ENCODE results near the gene PSMB5. TPM values are rescaled to one million over a fixed set of nuclear protein-coding genes. Genes with fewer than 3 reads are reported as not detected.
A peak's percentile ranks its signal among the peaks of the same experiment; 100 is the strongest.

Gene PSMB5
- total RNA-seq, 1 experiment from 2014 or later = 523 TPM

- no peak for DNase-seq (ENCODE audit: low read depth)
These were observed 9.1 kb upstream of the PSMB5 start for GRCh38 chr14:23043754-23044153.

DNA sequence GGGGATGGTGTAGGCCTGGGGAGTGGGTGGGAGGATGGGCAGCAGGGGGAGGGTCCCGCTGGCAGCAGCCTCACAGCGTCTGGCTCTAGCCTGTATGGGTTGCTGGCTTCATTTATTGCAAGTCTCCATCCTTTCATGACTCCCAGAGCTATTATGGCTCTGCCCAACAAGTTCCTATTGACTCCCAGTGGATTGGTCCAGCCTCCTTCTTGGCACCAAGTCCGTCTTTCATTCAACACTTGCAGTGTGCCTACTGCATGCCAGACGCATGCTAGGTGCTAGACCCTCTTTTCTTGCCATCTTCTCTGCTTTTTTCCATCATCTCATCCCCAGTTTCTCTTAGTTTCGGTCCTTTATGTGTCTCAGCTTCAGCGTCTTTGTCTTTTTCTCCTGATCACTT, 8.4 kb upstream of the PSMB5 start:
- no peak for DNase-seq (ENCODE audit: low read depth)

DNA sequence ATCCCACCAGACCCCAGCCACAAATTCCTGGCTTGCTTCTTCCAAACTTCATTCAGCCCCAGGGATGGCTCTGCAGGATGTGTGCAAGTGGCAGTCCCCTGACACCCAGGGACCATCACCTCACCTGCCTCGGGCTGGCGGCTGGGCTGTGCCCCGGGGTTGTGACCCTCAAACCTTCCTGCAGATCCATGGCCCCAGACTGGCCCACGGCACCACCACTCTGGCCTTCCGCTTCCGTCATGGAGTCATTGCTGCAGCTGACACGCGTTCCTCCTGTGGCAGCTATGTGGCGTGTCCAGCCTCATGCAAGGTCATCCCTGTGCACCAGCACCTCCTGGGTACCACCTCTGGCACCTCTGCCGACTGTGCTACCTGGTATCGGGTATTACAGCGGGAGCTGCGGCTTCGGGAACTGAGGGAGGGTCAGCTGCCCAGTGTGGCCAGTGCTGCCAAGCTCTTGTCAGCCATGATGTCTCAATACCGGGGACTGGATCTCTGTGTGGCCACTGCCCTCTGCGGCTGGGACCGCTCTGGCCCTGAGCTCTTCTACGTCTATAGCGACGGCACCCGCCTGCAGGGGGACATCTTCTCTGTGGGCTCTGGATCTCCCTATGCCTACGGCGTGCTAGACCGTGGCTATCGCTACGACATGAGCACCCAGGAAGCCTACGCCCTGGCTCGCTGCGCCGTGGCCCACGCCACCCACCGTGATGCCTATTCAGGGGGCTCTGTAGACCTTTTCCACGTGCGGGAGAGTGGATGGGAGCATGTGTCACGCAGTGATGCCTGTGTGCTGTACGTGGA, 7.7 kb upstream of the PSMB5 start, which contains the start of gene PSMB11:
PSMB11 (plus strand) TSS at position 51 of the 804 bp plus-strand sequence; CDS start at position 65, 14 bp downstream.
- DNase-seq (ENCODE audit: low read depth) = no peak

- peak; percentile 34 for DNase-seq (ENCODE audit: low read depth)
These were observed 7.0 kb upstream of the PSMB5 start for GRCh38 chr14:23041729-23042128.

- no peak for DNase-seq (ENCODE audit: low read depth)
These were observed 5.4 kb upstream of the PSMB5 start for GRCh38 chr14:23040100-23040499.

DNA sequence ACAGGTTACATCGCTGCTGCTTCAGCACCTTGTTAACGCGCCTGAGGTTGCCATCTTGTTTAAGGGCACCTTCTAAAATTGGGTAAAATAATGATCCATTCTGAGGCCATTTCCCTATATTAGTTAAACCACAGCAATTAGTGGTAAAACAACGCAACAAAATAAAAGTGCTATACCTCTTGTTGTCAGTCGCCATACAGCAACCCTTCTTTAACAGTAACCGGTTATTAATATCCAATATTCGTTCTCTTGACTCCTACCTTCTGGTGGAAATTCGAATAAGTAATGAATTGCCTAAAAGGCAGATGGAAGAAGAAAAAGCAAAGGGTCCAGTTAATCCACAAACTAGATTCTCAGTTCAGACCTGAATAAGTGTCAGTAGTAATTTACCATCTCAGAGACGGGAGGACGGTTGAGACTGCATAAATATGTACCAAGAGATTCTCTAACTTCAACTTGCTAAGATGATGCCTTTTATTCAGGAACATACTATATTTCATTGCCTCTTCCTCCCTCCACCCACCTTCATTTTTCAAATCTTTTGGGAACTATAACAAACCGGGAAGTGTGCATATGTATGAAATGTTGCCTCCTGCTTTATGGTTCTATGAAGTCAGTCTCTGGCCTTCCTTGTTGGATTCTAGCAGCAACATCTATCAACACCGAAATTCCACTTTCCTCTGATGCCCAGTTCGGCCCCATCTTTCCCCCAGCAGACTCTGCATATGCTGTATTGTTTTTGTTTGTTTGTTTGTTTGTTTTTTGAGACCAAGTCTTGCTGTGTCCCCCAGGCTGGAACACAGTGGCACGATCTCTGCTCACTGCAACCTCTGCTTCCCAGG, 824 bp upstream of the PSMB5 start:
- DNase-seq (ENCODE audit: low read depth) = no peak

- no peak for DNase-seq (ENCODE audit: low read depth)
These were observed 751 bp downstream of the PSMB5 start for GRCh38 chr14:23033801-23034497.

- no peak for DNase-seq (ENCODE audit: low read depth)
These were observed 1.4 kb downstream of the PSMB5 start for GRCh38 chr14:23033251-23033727.

DNA sequence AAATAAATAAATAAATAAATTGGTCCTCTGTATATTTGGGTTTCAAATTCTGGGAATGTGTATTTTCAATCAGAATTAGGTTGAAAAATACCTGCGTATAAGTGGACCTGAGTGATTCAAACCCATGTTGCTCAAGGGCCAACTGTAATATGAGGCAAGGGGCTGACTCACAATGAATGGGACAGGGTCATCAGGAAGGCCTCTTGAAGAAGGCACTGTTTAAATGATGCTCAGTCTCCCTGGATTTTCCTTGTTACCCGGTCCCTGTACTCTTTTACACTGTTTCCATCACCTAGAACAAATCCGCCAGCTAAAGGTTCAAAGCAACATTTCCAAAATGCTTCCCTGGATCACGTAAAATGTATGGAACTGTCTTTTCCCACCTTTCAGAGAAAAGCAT, 3.8 kb downstream of the PSMB5 start:
- no peak for DNase-seq (ENCODE audit: low read depth)

DNA sequence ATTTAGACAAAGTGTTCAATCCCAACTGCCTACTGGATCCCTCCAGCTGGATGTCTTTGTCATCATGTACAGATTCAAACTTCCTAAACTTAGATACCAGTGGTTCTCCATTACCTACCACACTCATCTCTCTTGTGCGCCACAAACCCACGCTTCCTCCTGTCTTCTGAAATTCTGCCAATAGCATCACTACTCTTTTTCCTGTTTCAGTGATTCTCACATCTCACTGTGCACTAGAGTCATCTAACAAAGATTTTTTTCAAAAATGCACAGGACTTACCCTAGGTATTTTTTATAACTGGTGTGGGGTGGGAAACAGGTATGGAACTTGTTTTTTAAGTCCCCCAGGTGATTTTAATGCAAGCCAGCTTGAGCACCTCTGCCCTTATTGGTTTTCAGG, 5.9 kb downstream of the PSMB5 start:
- DNase-seq (ENCODE audit: low read depth) = no peak

DNA sequence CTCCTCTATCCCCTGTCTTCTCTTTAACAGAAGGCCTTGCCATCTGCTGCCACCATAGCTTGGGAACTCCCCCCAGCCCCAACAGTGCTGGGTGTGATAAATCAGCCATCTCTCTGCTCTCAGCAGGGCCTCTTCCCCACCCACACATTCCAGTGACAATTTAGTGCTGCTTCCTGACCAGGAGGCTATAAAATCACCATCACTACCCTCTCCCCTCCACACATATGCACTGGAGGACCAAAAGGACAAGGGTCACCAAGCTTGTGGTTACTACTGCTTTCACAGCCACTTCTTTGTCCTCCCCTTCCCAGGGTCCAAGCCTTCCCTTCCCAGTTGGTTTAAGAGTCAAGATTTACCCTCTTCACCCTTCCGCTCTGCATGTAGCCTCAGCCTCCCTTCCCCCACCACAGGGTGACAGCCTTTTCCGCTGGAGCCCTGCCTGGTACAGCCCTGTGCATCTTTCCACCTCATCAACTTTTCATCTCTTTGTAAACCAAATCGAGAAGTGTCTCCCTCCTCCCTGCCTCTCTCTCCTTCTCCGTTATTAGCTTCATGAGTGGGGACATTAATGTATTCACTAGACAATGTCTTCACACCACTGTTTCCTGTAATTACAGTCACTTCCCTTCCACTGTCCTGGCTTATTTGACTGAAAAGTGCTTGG, 9.4 kb downstream of the PSMB5 start:
- DNase-seq (ENCODE audit: low read depth) = no peak

DNA sequence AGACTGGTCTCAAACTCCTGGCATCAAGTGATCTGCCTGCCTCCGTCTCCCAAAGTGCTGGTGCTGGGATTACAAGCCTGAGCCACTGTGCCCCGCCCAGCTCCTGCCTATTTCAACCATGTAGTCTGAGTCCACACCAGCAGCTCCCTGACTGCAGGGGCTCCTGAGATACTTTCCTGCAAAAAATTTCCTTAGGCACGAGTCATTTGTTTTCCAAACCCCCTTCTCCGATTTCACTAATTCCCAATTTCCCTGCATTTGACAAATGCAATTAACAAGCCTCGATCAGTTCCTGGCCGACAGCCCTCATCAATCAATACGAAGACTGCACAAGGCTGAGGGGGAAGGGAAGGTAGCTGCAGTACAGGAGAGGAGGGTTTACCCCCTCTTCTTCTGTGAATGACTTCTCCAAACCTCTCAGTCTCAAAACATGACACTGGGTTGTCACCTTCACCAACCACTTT, 10.1 kb downstream of the PSMB5 start:
- no peak for DNase-seq (ENCODE audit: low read depth)

- DNase-seq (ENCODE audit: low read depth) = no peak
These were observed 10.9 kb downstream of the PSMB5 start for GRCh38 chr14:23023795-23024152.

DNA sequence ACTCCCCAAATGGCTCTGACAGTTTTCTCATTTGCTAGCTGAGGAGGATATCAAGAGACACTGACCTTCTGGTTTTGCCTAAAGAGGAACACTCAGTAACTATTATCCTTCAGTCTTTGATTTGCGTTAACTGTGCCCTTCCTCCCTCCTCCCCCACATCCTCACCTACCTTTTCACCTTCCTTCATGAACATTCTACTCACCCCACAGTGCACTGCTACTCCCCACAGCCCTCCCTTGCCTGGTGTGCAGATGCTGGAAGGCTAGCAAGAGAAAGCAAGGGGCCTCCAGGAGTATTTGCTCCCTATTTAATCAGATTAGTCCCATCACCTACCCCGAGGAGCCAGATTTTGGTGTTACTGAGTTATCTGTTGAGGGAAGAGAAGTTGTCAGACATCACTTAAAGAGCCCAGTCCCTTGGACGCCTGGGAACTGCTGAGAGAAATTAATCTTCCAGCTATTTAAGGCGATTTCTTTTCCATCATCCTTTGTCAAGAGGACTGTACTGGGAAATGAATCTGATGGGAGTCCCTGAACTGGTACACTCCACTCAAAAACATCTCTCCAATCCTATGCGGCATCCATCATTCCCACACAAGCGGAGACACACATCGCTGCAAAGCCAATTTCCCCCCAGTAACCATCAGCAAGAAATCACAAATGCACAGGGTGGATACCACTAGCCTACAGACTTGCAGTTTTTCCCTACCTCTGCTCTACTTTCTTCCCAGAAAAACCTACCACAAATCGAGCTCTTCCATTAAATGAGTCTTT, 11.5 kb downstream of the PSMB5 start:
- DNase-seq (ENCODE audit: low read depth) = no peak

- no peak for DNase-seq (ENCODE audit: low read depth)
These were observed 12.7 kb downstream of the PSMB5 start for GRCh38 chr14:23021889-23022442.

DNA sequence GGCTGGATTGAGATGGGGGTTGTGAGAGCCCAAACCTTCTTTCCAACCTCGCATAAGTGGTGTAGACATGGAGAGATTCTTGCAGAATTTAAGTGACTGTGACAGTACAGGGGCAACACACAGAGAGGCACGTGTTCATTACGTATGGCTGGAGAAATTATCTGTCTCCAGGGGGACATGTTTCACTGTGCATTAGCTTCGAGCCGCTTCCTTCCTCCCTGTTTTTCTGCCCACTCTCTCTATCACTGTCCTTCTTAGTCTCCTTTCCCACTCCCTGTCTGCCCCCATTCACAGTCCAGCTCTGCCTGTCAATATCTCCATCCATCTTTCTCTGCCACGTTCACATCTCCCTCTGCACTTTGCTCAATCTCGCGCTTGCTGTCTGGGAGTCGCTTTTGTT, 13.3 kb downstream of the PSMB5 start:
- DNase-seq (ENCODE audit: low read depth) = no peak

- no peak for DNase-seq (ENCODE audit: low read depth)
These were observed 14.3 kb downstream of the PSMB5 start for GRCh38 chr14:23020143-23021128.

- DNase-seq (ENCODE audit: low read depth) = no peak
These were observed 16.6 kb downstream of the PSMB5 start for GRCh38 chr14:23018107-23018506.

DNA sequence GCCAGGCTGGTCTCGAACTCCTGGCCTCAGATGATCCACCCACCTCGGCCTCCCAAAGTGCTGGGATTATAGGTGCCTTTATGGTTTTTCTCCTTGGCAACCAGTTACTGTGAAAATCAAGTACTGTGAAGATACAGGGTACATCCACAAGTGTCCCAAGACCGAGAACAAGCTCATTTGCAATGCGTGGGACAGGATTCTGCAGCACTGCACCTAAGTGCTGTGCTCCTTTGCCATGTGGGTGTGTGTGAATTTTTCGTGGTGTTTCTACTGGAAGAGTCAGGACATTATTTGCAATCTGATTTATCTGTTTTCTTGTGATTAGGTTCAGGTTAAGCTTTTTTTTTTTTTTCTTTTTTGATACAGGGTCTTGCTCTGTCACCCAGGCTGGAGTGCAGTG, 17.6 kb downstream of the PSMB5 start:
- no peak for DNase-seq (ENCODE audit: low read depth)

All from Daoy (cell line).